Endothelial cell of umbilical vein (primary cell): ENCODE results near the gene OAS2. TPM values are rescaled to one million over a fixed set of nuclear protein-coding genes. Genes with fewer than 3 reads are reported as not detected.

Experiments
- BruUV-seq: library from RNA; stranded (reverse); fragments of 400-500 nt; replicated peaks from 2 replicates; lab custom pipeline; 2021; lab: Mats Ljungman, UMichigan
- CTCF ChIA-PET: fragments of 300-600, 350-600 bp; sonication (Branson Sonifier 250); formaldehyde crosslinking; loops from one replicate; lab custom pipeline; 2021; ENCODE audit warnings: antibody characterized with exemption, inconsistent platforms; lab: Charles Lee
- POLR2A ChIA-PET: fragments of 300-600, 350-600 bp; sonication (Branson Sonifier 250); formaldehyde crosslinking; loops from one replicate; lab custom pipeline; 2021; ENCODE audit warnings: antibody characterized with exemption, inconsistent platforms; lab: Charles Lee
- DNase-seq: peaks from one replicate; pipeline ENCODE4 v3.0.0-alpha.2; 2011; ENCODE audit warnings: low read depth, low spot score
- FAIRE-seq: peaks from 2 replicates; lab custom pipeline; 2011; peaks lifted over from hg19 to GRCh38; lab: Jason Lieb, UNC
- H2AFZ ChIP-seq: 2 replicates; pipeline ENCODE4 v1.6.0; 2012; ENCODE audit warnings: low read depth, low read length, control low read depth, inconsistent platforms
- H3K27ac ChIP-seq: 2 replicates; pipeline ENCODE4 v1.5.1; 2011; ENCODE audit warnings: low read depth, mild to moderate bottlenecking, control low read depth, low read length, moderate library complexity; ENCODE audit not compliant: insufficient read depth
- H3K27me3 ChIP-seq, 2 experiments: 2 replicates each; pipeline versions ENCODE4 v1.6.0 to v1.6.1; 2011; ENCODE audit warnings: low read length in 2 of 2, mixed read lengths in 1 of 2; ENCODE audit not compliant: control insufficient read depth in 2 of 2, insufficient read depth in 2 of 2
- H3K36me3 ChIP-seq, 2 experiments: 2 replicates in 1 of 2; 3 replicates in 1 of 2; pipeline ENCODE4 v1.5.1; 2011; ENCODE audit warnings: low read length in 2 of 2, mild to moderate bottlenecking in 1 of 2, moderate library complexity in 1 of 2; ENCODE audit not compliant: control insufficient read depth in 2 of 2, insufficient read depth in 2 of 2; ENCODE audit errors: extremely low read depth in 1 of 2
- H3K4me1 ChIP-seq: 3 replicates; pipeline ENCODE4 v1.5.1; 2011; ENCODE audit warnings: mild to moderate bottlenecking, low read length; ENCODE audit not compliant: control insufficient read depth, insufficient read depth; ENCODE audit errors: extremely low read depth
- H3K4me2 ChIP-seq: 2 replicates; pipeline ENCODE4 v1.6.1; 2011; ENCODE audit warnings: low read length, control low read depth, mixed read lengths; ENCODE audit not compliant: insufficient read depth
- H3K4me3 ChIP-seq, 3 experiments: fragments of 200-600 bp in 1 of 3; sonication (generic), shearing (Covaris generic) in 1 of 3; replicated peaks in 1 of 3; 2 replicates each; pipeline ENCODE4 v1.5.1; 2011 to 2016; ENCODE audit warnings: control low read depth in 3 of 3, low read length in 3 of 3, mild to moderate bottlenecking in 2 of 3, inconsistent platforms in 1 of 3, low read depth in 1 of 3, moderate library complexity in 1 of 3; ENCODE audit not compliant: insufficient read depth in 1 of 3
- H3K79me2 ChIP-seq: 2 replicates; pipeline ENCODE4 v1.6.0; 2012; ENCODE audit warnings: low read length, inconsistent platforms; ENCODE audit not compliant: control insufficient read depth, insufficient read depth
- H3K9ac ChIP-seq: replicated peaks from 2 replicates; pipeline ENCODE3; 2011; ENCODE audit warnings: low read length, control low read depth; ENCODE audit not compliant: insufficient read depth; ENCODE audit errors: extremely low read depth
- H3K9me1 ChIP-seq: replicated peaks from 3 replicates; pipeline ENCODE4 v1.6.0; 2011; ENCODE audit warnings: mild to moderate bottlenecking, low read length; ENCODE audit not compliant: control insufficient read depth, insufficient read depth; ENCODE audit errors: extremely low read depth
- H3K9me3 ChIP-seq: replicated peaks from 2 replicates; pipeline ENCODE4 v1.5.1; 2012; ENCODE audit warnings: low read length, inconsistent platforms; ENCODE audit not compliant: control insufficient read depth, insufficient read depth
- H4K20me1 ChIP-seq: replicated peaks from 2 replicates; pipeline ENCODE3; 2011; ENCODE audit warnings: mild to moderate bottlenecking, low read length; ENCODE audit not compliant: control insufficient read depth, insufficient read depth; ENCODE audit errors: extremely low read depth
- CTCF ChIP-seq, 2 donors: IDR thresholded peaks; 1 replicate in 1 of 2; 2 replicates in 1 of 2; pipeline ENCODE4 v1.5.1; 2011; ENCODE audit warnings: low read length in 2 of 2, mild to moderate bottlenecking in 2 of 2, moderate library complexity in 2 of 2, control low read depth in 1 of 2, inconsistent platforms in 1 of 2, low read depth in 1 of 2; ENCODE audit not compliant: insufficient read depth in 1 of 2; ENCODE audit errors: extremely low read depth in 1 of 2
- EZH2 ChIP-seq: IDR thresholded peaks from 2 replicates; pipeline ENCODE4 v1.6.1; 2012; ENCODE audit warnings: borderline replicate concordance, low read depth, mild to moderate bottlenecking, moderate library complexity, low read length, inconsistent platforms; ENCODE audit not compliant: severe bottlenecking
- FOS ChIP-seq: IDR thresholded peaks from 2 replicates; pipeline ENCODE4 v1.6.1; 2011; ENCODE audit warnings: mild to moderate bottlenecking, low read length, moderate library complexity, borderline replicate concordance; ENCODE audit not compliant: insufficient read depth
- GATA2 ChIP-seq: IDR thresholded peaks from 2 replicates; pipeline ENCODE4 v1.7.0; 2011; ENCODE audit warnings: low read depth, mild to moderate bottlenecking, moderate library complexity, mixed read lengths, low read length; ENCODE audit not compliant: insufficient read length, insufficient read depth
- JUN ChIP-seq: IDR thresholded peaks from 2 replicates; pipeline ENCODE4 v1.6.1; 2011; ENCODE audit warnings: borderline replicate concordance, low read depth; ENCODE audit not compliant: insufficient read length, insufficient read depth
- MAX ChIP-seq: IDR thresholded peaks from 2 replicates; pipeline ENCODE4 v1.6.1; 2011; ENCODE audit not compliant: insufficient read depth, insufficient read length
- MYC ChIP-seq: IDR thresholded peaks from one replicate; pipeline ENCODE4 v1.6.1; 2011; ENCODE audit warnings: mild to moderate bottlenecking, low read depth, low read length
- POLR2A ChIP-seq: IDR thresholded peaks from 2 replicates; pipeline ENCODE4 v1.6.1; 2012; ENCODE audit warnings: low read depth, mild to moderate bottlenecking, control low read depth, low read length
- POLR2AphosphoS5 ChIP-seq: IDR thresholded peaks from 2 replicates; pipeline ENCODE4 v1.6.1; 2012; ENCODE audit warnings: low read depth, mild to moderate bottlenecking, control low read depth, low read length, moderate library complexity; ENCODE audit not compliant: insufficient read depth
- dilution Hi-C: fragments of 300-500 bp; cut with MboI; formaldehyde crosslinking; loops from one replicate; pipeline ENCODE4 v1.15.0; 2019; ENCODE audit warnings: low sequenced_read_pairs; ENCODE audit not compliant: extremely low pct_ligation_motif_present
- intact Hi-C: fragments of 100-400 bp; cut with micrococcal nuclease; formaldehyde crosslinking; loops from one replicate; pipeline ENCODE4 v1.10.0; 2022
- polyA plus RNA-seq, 4 experiments: library from polyadenylated mRNA; depleted of rRNA in 3 of 4; stranded (reverse) in 3 of 4; unstranded in 1 of 4; fragments of >200 nt; gene quantifications; 2 replicates each; pipeline versions ENCODE4 v1.2.1 to v1.2.3, GENCODE V29; 2011 to 2012; ENCODE audit warnings: missing spikeins in 1 of 4
- total RNA-seq: library from RNA; stranded (reverse); gene quantifications from 2 replicates; pipeline ENCODE4 v1.2.3, GENCODE V29; 2021

The OAS2 gene
- total and polyA plus RNA-seq, 2 donors (not counting 3 experiments of a cell fraction or from before 2014, with no cell fraction given): 1.3 to 3.1 TPM

- Histone ChIP-seq H3K27ac (no peak overlapping the region), H3K4me3 (no peak overlapping the region), H3K27me3 (no peaks in the 10 kb centered on the region), H4K20me1 (no peaks in the 10 kb centered on the region), H3K9ac (no peak overlapping the region), H3K4me1 (peaks cover 16% of the 10 kb centered on the region), H3K9me1 (no peaks in the 10 kb centered on the region), H3K4me2 (no peak overlapping the region), H3K9me3 (no peaks in the 10 kb centered on the region), H3K36me3 (no peaks in the 10 kb centered on the region), H3K79me2 (no peaks in the 10 kb centered on the region), H2AFZ (no peak overlapping the region)
- dilution Hi-C loops (no loop called here), intact Hi-C loops (no loop called here)
- CTCF ChIA-PET: no interaction called here
- BruUV-seq: no TSS peak
- POLR2A ChIA-PET: no interaction called here
- no peak for TF ChIP-seq GATA2
- no peak for TF ChIP-seq EZH2
- TF ChIP-seq CTCF (IDR thresholded peaks at IDR 0.05; ENCODE audit: extremely low read depth in 1 of 2, insufficient read depth in 1 of 2, low read depth in 1 of 2, low read length in 2 of 2): no peak
- TF ChIP-seq POLR2AphosphoS5: no peak
- TF ChIP-seq MYC: no peak
- no peak for TF ChIP-seq MAX
- TF ChIP-seq POLR2A: no peak
- TF ChIP-seq JUN: no peak
- no peak for TF ChIP-seq FOS
- FAIRE-seq: no peak
- DNase-seq: no peak
Observed at GRCh38 chr12:113014565-113014964, 36.2 kb downstream of the OAS2 start.
